ENCODE data around the gene HTT. TPM values are rescaled to one million over a fixed set of nuclear protein-coding genes. Genes with fewer than 3 reads are reported as not detected.

HTT gene
- total and polyA plus RNA-seq, 10 donors = 10.0 to 124 (median 84.4) TPM

- H3K27ac ChIP-seq = no peak overlapping the region
- H3K9me3 ChIP-seq = no peaks in the 10 kb centered on the region
- no peaks in the 10 kb centered on the region for H3K27me3 ChIP-seq (replicated peaks in 1 of 7)
- H3K36me3 ChIP-seq = peaks cover 0 to 100% (median 78%) of the 10 kb centered on the region in 6 donors
- no peak for TF ChIP-seq POLR2AphosphoS5 (IDR thresholded peaks at IDR 0.05)
- no peak for TF ChIP-seq POLR2A (IDR thresholded peaks at IDR 0.05)
- TF ChIP-seq CTCF (IDR thresholded peaks at IDR 0.05 in 8 of 11, conservative IDR thresholded peaks at IDR 0.05 in 3 of 11) = no peak
- no peak overlapping the region for H3K4me3 ChIP-seq
- H3K4me1 ChIP-seq = no peaks in the 10 kb centered on the region
- intact Hi-C loops (cut with DNase I; ENCODE audit: low total_unique reads) = no loop called here
- WGBS, 5 donors = 85 to 94% (median 92%) methylated on average over 4 of the region's 4 CpGs
- no peak for DNase-seq
Observed at GRCh38 chr4:3184725-3185124, 110.2 kb downstream of the HTT start.

- H3K27ac ChIP-seq = no peak overlapping the region
- DNase-seq = no peak
- no peak for TF ChIP-seq POLR2A (IDR thresholded peaks at IDR 0.05)
- no peaks in the 10 kb centered on the region for H3K27me3 ChIP-seq (replicated peaks in 1 of 7)
- peaks cover 0 to 100% (median 76%) of the 10 kb centered on the region in 6 donors for H3K36me3 ChIP-seq
- WGBS, 5 donors = 91 to 97% (median 95%) methylated on average over 11 of the region's 11 CpGs
- H3K4me1 ChIP-seq = no peaks in the 10 kb centered on the region
- no peak overlapping the region for H3K4me3 ChIP-seq
- intact Hi-C loops (cut with DNase I; ENCODE audit: low total_unique reads) = no loop called here
- H3K9me3 ChIP-seq = no peaks in the 10 kb centered on the region
Observed at GRCh38 chr4:3186609-3187008, 112.1 kb downstream of the HTT start.

- no peak for DNase-seq
- Histone ChIP-seq H3K27me3 (replicated peaks in 1 of 7) (no peaks in the 10 kb centered on the region), H3K4me1 (peaks cover 0 to 14% (median 1%) of the 10 kb centered on the region in 6 donors), H3K36me3 (peaks cover 0 to 100% (median 61%) of the 10 kb centered on the region in 6 donors), H3K4me3 (no peak overlapping the region), H3K9me3 (no peaks in the 10 kb centered on the region), H3K27ac (no peak overlapping the region)
- no peak for TF ChIP-seq POLR2AphosphoS5 (IDR thresholded peaks at IDR 0.05)
- no peak for TF ChIP-seq CTCF (IDR thresholded peaks at IDR 0.05 in 8 of 11, conservative IDR thresholded peaks at IDR 0.05 in 3 of 11)
- TF ChIP-seq POLR2A (IDR thresholded peaks at IDR 0.05) = no peak
- intact Hi-C loops (cut with DNase I; ENCODE audit: low total_unique reads) = no loop called here
- WGBS, 5 donors = 88 to 98% (median 94%) methylated on average over 6 of the region's 6 CpGs
Observed at GRCh38 chr4:3188118-3188517, 113.6 kb downstream of the HTT start.

- TF ChIP-seq CTCF (IDR thresholded peaks at IDR 0.05 in 8 of 11, conservative IDR thresholded peaks at IDR 0.05 in 3 of 11) (no peak), POLR2A (IDR thresholded peaks at IDR 0.05) (no peak), POLR2AphosphoS5 (IDR thresholded peaks at IDR 0.05) (no peak)
- intact Hi-C loops (cut with DNase I; ENCODE audit: low total_unique reads) = no loop called here
- peaks cover 0 to 100% (median 49%) of the 10 kb centered on the region in 6 donors for H3K36me3 ChIP-seq
Observed at GRCh38 chr4:3189459-3189858, 115.0 kb downstream of the HTT start.

GRCh38 chr4:3190549-3190948 is 116.1 kb downstream of the HTT start:
- Histone ChIP-seq H3K27ac (peak overlapping the region in 2 of 8 donors; percentile 11 to 40), H3K4me3 (no peak overlapping the region), H3K27me3 (replicated peaks in 1 of 7) (no peaks in the 10 kb centered on the region), H3K9me3 (no peaks in the 10 kb centered on the region), H3K4me1 (peaks cover 0 to 35% (median 12%) of the 10 kb centered on the region in 6 donors), H3K36me3 (peaks cover 0 to 100% (median 48%) of the 10 kb centered on the region in 6 donors)
- intact Hi-C loops (cut with DNase I; ENCODE audit: low total_unique reads) = loop anchor here (5.0 kb wide), 1 partner anchor 252 kb away; the partner anchor contains the start of gene HGFAC
- TF ChIP-seq CTCF (IDR thresholded peaks at IDR 0.05 in 8 of 11, conservative IDR thresholded peaks at IDR 0.05 in 3 of 11) (no peak), POLR2A (IDR thresholded peaks at IDR 0.05) (no peak), POLR2AphosphoS5 (IDR thresholded peaks at IDR 0.05) (no peak)
- DNase-seq = no peak
- 77 to 95% (median 92%) methylated on average over 5 of the region's 5 CpGs for WGBS, 5 donors

More at GRCh38 chr4:3189459-3189858, 115.0 kb downstream of the HTT start:
- H3K27me3 ChIP-seq (replicated peaks in 1 of 7) = no peaks in the 10 kb centered on the region
- no peaks in the 10 kb centered on the region for H3K9me3 ChIP-seq
- DNase-seq = no peak
- no peak overlapping the region for H3K27ac ChIP-seq
- H3K4me3 ChIP-seq = no peak overlapping the region
- H3K4me1 ChIP-seq = peaks cover 0 to 25% (median 11%) of the 10 kb centered on the region in 6 donors

Data from spleen (tissue), 11 donors.